ENCODE measurements around the gene GJA1.

The GJA1 gene

GRCh38 chr6:121492536-121492935 lies 57.1 kb downstream of the GJA1 start:
- no peak for DNase-seq

GRCh38 chr6:121497970-121498375 lies 62.5 kb downstream of the GJA1 start:
- DNase-seq, result no peak

- no peak for DNase-seq
Observed at GRCh38 chr6:121498481-121499276, 63.2 kb downstream of the GJA1 start.
